Measurements from ENCODE around the gene ARHGAP4.
A peak's percentile ranks its signal among the peaks of the same experiment; 100 is the strongest.

ARHGAP4 gene

DNA sequence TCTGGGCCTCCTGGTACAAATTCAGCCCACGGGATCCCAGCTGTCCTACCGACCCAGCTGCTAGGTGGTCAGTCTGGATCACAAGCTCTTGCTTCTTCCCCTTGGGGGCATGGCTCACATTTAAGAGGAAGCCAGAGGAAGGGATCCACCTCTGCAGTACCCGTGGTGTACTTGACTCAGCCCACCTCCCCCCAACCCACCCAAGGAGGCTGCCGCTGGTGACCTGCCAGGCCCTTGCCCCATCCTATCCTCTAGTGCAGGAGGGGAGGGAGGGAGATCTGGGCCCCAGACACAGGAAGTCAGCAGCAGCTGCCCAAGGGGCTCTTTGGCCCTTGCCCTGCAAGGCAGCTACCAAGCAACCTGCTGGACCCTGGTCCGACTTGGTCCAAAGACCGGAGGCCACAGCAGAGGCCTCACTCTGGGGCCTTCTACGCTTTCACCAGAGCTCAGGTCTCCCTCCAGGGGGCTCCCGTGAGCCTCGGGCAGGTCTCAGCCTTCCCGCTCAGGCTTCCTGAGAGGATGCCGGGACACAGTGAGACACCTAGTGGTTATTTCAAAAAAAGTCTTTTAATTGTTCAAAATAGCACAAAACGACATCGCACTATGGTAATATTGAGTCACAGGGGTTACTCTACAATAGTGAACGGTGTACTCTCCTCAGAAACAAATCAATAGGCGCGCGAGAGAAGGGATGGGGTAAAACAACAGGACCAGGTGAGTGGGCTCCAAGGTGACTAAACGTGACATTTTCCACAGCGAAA is 21.1 kb upstream of the ARHGAP4 start:
- DNase-seq (ENCODE audit: extremely low read depth in 1 of 2, low read depth in 1 of 2): peak; percentile 51 to 55

DNA sequence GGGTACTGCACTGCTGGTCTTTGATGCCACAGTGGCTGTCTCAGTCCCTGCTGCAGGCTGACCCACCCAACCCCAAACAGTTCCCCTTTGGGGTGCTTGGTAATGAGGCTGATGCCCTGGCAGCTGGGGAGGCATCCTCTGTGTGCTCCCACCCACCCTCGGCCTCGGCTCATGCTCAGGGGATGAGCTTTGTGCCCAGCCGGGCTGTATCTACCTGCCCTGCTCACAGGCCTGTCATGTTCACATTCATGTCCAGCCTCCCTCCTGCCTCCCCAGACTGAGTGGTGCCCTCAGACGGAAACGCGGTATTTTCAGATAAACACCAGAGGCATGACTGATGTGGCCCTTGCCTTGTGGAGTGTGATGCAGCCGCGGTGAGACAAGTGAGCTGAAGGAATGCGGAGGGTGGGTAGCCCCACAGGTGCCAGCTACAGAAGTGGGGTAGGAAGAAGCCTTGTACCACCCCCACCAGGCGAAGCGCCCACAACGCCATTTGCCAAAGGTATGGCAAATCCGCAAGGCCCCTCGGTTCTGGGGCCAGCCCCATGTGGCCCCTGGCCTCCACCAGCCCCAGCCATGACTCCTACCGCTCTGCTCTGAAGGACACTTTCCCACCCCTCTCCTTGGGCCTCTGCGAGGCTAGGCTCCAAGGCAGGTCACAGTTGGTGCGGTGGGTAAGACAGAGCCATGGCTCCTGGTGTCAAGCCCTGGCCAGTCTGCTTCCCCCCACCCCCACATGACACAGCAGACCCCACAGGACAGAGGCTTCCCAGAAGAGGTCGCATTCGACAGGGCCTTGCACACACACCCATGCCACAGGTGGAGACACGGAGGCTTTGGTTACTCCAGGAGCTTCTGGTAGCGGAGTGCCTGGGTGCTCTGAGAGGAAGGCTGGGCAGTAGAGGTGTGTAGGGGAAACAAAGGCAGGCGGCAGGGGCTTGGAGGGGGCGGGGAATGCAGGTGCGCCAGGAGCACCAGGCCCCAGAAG is 20.2 kb upstream of the ARHGAP4 start:
- no peak for DNase-seq (ENCODE audit: extremely low read depth in 1 of 2, low read depth in 1 of 2)

DNA sequence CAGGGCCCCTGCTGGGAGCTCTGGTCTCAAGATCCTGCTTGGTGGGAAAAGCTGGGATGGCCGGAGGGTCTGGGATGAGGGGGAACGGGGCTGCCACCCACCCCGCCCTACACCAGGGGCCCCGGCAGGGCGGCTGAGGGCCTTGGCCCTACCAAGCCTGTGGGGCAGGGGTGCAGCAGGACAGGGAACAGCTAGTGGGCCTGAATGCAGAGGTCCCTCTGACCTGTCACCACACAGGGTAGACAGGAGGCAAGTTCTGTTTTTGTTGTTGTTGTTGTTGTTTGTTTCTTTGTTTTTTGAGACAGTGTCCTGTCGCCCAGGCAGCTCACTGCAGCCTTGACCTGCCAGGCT is 18.7 kb upstream of the ARHGAP4 start:
- DNase-seq (ENCODE audit: extremely low read depth in 1 of 2, low read depth in 1 of 2): no peak

DNA sequence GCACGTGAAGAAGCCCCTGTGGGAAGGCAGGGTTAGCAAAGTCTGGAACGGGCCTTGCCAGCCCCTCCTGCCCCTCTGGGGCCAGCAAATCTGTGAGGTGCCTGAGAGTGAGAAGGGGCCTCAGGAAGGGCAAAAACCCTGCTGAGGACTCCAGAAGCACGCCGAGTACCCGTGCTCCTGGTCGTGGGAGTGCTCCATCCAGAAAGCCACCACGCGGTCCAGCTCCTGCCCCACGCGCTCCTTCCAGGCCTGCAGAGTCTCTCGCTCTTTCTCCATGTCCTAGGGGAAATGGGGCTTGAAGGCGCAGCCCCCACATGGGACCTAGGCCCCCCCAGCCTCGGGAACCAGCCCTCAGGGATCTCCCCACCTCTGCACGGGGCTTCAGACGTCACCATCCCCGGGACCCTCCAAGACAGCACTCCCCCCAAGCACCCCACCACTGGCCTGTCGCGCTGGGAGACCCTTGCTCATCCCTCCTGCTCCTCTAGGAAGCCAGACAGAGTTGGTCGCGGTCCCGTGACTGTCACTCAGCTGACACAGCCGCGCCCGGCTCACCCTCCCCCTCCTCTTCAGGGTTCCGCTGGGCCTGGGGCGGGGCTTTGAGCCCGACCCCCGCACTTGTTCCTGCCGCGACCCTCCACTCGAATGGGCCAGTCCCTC is 18.2 kb upstream of the ARHGAP4 start, which contains the start of gene RENBP:
Gene RENBP, minus strand, starts transcription at position 504 of the 660 bp plus-strand sequence. Its CDS starts 33 bp downstream, at position 471.
- no peak for DNase-seq (ENCODE audit: extremely low read depth in 1 of 2, low read depth in 1 of 2)

DNA sequence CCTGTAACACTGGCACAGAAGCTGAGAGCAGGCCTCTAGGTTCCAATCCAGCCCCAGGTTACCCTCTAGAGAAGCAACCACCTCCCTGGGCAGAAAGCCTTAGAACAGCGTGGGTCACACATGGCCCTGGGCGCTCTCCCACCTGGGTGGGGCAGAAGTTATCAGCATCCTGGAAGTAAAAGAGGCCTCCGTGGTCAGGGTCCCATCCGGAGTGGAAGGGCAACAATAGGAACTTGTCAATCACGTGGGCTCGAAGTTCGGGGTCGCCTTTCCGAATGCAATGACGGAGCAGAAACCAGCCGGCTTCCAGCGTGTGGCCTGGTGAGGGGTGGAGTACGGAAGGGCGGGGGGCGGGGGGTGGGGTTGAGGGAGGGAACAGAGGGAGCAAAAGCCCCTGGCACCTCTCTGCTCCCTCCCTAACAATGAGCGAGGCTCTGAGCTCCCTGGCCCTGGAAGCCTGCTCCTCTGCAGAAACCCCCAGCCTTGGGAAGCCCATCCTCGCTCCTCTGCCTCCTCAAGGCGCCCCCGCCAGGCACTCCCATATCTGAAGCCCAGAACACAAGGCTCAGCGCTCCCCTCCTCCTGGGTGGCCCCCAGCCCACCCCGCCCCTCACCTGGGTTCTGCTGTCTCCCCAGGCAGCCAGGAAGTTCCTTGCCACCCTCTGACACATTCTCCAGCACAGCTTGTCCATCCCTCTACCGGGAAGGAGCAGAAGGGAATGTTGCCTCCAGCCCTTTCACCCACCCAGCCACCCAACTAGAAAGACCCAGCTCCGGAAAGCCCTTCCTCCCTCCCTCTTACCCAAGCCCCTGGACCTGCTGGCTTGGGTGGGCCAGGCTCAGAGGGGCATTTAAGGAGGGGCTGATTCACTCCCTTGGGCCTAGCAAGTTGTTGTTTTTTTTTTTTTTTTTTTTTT is 15.5 kb upstream of the ARHGAP4 start:
- no peak for DNase-seq (ENCODE audit: extremely low read depth in 1 of 2, low read depth in 1 of 2)

DNA sequence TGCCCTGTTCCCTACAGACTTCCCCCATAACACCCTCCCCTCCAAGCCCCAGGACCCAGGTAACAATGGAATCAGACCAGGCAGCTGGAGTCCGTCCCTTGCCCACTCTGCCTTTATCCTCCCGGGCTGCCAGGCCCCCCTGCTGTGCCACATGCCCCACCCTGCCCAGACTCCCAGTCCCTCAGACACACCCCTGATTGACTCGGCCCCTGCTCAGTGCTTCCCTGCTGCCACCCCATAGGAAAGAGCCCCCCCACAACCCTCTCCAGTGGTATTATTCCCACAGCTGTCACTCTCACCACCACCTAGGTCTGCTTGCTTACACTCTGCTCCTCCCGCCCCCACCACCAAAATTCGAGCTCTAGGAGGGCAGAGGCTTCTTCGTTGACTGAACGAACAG is 13.5 kb upstream of the ARHGAP4 start:
- DNase-seq (ENCODE audit: extremely low read depth in 1 of 2, low read depth in 1 of 2): no peak

DNA sequence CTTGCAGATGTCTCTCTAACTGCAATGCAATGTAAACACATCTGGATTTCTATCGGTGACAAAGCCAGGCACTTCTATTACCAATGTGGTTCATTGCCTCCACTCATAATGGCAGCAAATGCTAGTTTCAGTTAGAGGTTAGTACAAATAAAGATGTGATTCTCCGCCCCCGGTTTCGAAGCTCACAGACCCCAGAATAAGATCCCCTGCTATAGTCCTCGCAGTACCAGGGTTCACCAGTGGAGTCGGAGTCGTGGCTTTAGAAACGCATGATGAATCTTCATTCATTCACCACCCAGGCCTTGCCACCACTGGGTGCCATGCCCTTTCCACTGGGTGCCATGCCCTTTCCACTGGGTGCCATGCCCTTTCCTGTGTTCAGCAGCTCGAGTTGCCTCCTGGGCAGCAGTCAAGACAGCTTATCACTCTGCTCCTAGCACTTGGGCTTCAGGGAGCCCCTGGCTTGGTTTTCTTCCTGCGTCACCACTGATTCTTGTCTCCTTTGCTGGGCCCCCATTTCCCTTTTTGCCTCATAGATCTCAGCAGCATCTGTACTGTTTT is 12.2 kb upstream of the ARHGAP4 start:
- DNase-seq (ENCODE audit: extremely low read depth in 1 of 2, low read depth in 1 of 2): no peak

DNA sequence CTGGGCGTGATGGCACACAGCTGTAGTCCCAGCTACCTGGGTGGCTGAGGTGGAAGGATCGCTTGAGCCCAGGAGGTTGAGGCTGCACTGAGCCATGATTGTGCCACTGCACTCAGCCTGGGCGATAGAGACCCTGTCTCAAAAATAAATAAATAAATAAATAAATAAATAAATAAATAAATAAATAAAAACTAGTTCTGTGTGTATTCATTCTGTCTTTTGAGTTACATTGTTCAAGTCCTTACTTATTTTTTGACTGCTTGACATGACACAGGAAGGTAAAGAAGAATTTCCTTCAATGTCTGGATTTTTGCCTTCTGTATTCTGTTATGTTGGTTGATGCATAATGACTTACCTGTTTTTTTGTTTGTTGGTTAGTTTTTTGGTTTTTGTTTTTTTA is 11.0 kb upstream of the ARHGAP4 start:
- no peak for DNase-seq (ENCODE audit: extremely low read depth in 1 of 2, low read depth in 1 of 2)

DNA sequence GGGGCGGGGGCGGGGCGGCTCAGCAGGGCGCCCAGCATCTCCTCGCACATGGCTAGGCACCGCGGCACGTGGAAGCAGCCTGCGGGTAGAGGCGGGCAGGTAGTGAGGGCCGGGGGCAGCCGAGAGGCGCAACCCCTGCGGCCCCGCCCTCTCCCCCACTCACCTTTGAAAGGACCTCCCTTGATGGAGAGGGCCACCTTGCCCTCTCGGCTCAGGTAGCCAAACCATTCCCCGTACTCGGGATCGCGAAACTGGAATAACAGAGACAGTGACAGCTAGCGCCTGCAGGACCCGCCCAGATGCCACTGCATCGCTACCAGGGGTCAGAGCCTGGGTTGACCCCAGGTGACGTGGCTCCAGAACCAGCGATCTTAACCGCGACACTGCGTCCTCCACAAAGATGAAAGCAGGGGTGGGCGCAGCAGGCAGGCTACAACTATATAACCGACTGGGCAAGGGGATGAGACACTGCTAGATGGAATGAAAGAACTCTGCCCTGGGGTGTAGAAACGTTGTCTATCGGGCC is 9.3 kb upstream of the ARHGAP4 start:
- DNase-seq (ENCODE audit: extremely low read depth in 1 of 2, low read depth in 1 of 2): no peak

DNA sequence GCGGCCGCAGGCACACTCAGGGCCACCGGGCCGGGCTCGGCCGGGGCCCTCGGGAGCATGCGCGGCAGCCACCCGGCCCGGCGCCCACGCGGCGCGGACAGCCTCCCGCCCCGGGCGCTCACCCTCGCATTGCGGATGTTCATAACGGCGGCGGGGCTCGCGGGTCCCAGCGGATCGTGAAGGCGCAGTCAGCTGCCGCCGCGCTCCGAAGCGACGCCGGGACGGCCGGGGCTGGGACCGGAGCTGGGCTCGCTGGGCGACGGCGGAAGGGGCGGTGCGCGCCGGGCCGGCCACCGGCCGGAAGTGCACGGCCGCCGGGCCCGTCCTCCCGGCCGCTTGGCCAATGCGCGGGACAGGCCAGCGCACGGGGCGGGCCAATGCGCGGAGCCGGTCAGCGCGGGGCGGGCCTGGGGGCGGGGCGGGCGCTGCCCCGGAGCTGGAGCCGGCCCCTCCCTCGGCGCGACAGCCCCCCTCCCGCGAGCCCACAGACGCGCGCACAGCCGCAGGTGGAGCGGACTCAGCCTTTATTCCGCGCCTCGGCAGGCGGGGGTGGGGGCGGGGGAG is 8.8 kb upstream of the ARHGAP4 start, which contains the start of gene NAA10:
Gene NAA10, minus strand, starts transcription at position 276 of the 564 bp plus-strand sequence. Its CDS starts 133 bp downstream, at position 143.
- DNase-seq (ENCODE audit: extremely low read depth in 1 of 2, low read depth in 1 of 2): no peak

DNA sequence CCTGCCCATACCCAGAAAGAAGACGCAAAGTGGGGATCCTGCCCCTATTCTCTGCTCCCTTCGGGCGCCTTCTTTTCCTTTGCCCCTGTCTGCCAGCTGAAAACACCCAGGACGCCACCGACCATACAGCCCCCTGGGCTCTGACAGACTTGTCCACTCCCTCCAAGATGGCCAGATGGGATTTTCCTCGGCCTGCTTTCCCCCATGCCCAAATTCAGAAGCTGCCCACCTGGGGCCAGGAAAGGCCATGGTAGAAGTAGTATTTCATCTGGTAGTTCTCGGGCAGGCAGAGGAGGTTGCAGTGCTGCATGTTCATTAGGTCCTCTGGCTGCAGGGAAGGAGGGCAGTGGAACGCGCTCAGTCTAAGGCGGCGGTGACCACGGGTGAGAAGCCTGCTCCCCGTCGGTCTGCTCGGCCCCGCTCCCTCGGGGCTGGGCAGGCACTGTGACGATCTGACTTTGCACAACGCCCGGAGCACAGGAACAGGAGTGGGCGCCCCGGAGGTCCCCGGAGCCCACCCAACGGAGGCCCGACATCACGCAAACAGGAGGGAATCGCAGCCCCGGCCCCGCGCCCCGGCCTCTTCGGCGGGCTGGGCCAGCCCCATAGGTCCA is 8.2 kb upstream of the ARHGAP4 start:
- DNase-seq (ENCODE audit: extremely low read depth in 1 of 2, low read depth in 1 of 2): no peak

DNA sequence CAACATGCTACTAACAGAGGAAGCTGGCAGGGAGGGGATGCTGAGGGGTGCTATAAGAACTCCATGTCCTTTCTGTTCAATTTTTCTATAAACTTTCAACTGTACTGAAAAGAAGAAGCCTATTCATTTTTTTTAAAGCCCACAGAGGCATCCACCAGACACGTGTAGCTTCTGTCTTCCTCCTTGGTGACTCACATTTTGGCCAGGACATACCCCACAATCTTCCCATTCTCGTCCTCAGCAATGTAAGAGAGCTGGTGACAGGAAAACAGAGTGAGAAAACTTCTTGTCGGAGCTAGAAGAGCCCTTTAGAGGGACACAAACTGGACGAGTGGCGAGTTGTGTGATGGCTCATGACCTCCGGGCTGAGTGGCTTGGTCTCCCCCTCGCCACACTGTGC is 7.7 kb upstream of the ARHGAP4 start:
- no peak for DNase-seq (ENCODE audit: extremely low read depth in 1 of 2, low read depth in 1 of 2)

DNA sequence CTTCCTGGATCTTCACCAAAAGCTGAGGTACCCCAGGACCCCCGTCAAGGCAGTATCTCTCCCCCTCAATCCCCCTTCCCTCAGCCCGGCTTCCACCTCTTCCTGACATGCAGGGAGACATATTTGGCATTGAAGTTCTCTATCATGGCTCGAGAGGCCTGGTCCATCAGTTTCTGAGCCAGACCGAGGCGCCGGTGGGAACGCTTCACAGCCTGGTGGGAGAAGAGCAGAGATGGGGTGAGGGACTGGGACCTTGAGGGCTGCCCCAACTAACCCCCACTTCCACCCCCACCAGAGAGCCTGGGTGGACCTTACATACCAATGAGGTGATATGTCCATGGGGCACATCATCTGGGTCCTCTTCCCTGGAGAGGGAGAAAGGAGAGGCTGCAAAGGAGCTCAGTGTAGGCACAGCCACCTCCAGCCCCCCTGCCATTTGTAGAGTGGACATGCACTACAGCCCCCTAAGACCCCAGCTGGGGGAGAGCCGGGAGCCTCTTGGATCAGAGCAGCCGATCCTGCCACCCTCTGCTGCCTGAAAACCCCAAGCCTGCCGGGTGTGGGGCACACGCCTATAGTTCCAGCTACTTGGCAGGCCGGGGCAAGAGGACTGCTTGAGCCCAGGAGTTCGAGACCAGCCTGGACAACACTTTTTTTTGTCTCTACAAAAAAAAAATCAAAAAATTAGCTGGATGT is 6.3 kb upstream of the ARHGAP4 start:
- DNase-seq (ENCODE audit: extremely low read depth in 1 of 2, low read depth in 1 of 2): no peak

DNA sequence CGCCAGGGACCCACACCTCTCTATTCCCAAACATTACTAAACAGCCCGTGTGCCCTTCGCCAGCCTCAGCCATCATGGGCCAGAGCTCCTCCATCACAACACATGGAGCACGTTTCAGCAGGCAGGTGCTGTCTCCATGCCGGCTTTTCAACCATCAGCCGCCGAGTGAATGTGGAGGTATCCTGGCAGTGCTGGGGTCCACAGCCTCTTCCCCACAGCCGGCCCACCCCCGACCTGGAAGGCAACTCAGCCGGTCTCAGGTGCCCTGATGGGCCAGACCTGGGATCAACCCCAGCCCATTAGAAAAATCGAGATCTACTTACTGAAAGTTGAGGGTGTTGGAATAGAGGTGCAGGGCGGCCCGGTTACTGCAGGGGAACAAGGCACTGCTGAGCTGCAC is 5.7 kb upstream of the ARHGAP4 start:
- no peak for DNase-seq (ENCODE audit: extremely low read depth in 1 of 2, low read depth in 1 of 2)

DNA sequence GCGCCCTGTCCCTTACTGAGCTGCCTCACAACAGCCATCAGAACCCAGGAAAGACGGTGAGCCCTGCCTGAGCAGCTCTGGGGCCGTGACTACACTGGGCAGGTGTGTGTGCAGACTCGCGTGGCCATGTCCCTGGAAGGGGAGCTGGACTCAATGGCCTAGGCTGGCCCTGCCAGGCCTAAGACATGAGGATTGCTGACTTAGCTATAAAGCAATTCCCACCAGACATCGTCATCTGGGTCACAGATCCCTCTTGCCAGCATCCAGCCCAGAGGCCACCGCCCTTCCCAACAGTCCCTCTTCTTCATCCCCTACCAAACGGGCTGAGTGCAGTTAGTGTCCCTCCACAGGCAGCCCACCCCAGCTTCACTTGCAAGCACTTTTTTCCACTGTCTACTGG is 5.1 kb upstream of the ARHGAP4 start:
- no peak for DNase-seq (ENCODE audit: extremely low read depth in 1 of 2, low read depth in 1 of 2)

DNA sequence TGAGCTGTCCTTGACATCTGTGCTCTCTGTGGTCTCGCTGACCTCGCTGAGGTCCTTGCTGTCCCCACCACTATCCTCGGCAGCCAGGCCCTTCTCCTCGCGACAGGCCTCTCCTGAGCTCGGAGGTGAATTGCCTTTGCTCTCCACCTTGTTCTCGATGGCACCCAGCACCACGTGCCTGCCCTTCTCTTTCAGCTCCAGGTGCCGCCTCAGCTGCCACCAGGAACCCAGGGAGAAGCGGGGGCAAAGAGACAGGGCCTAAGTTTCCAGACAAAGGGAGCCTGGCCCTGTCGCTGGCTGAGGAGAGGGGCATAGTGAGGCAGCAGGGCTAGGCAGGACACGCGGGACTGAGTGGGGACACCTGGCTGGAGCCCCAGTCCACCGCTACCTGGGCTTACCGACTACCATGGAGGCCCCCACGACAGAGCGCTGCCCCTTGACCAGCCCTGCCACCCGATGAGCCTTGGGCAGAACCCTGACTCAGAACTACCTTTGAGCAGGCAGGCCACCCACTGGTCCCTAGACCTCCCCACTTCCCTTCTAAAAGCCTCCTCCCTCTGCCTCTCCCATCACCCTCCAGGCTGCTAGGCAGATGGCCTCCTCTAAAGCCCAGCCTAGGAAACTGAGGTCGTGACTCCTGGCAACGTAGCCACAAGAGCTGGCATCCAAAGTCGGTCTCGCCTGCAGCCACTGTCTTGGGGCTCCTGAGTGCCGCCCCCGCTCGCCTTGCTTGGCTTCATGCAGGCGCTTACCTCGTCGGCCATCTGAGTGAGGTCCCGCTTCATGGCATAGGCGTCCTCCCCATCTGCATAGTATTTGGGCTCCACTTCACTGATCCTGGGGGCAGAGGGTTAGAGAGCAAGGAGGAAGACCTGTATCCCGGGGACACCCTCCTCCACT is 4.2 kb upstream of the ARHGAP4 start:
- no peak for DNase-seq (ENCODE audit: extremely low read depth in 1 of 2, low read depth in 1 of 2)

DNA sequence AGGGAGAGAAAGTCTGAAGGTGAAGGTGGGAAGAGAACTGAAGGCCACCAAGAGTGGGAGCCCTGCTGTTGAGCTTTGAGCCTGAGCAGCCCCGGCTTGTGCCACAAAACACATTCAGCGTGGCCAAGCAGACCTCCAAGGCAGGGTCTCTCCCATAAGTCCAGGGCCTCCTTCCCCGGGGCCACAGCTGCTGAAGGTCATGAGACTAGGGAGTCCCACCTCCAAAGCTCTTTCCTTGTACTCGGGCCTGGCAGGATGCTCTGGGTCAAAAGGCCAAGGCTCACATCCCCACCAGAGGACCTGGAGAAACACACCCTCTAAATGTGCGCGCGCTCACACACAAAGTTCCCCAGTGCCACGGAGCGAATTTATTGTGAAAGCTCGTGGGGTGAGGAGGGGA is 3.5 kb upstream of the ARHGAP4 start:
- DNase-seq (ENCODE audit: extremely low read depth in 1 of 2, low read depth in 1 of 2): no peak

All from activated CD8-positive, alpha-beta memory T cell treated with anti-CD3 and anti-CD28 coated beads for 1 hour (primary cell).